Measurements from ENCODE around the gene ZNF276.

ZNF276 gene

GRCh38 chr16:89738072-89738377 lies 16.7 kb downstream of the ZNF276 start:
- no peak for TF ChIP-seq CTCF (conservative IDR thresholded peaks at IDR 0.05)

GRCh38 chr16:89738538-89739317 lies 17.4 kb downstream of the ZNF276 start:
- no peak for TF ChIP-seq CTCF (conservative IDR thresholded peaks at IDR 0.05)
- H3K27ac ChIP-seq = no peak overlapping the region

More at GRCh38 chr16:89738072-89738377, 16.7 kb downstream of the ZNF276 start:
- no peak overlapping the region for H3K27ac ChIP-seq

DNA sequence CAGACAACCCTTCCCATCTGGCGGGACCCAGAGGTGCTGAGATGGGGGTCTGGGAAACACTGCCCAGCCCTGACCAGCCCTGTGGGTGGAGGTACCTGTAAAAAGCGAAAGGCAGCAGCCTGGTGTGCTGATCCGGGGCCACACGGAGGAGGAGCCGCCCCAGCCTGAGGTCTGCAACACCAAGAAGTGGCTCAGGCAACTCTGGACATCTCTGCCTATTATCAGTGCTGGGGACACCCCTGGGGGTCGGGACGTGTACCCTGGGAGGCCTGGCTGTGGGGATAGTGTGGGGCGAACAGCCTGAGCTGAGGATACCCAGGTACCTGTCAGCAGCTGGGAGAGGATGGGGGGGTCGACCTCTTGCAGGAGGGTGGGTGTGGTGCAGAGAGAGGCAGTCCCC lies 18.0 kb downstream of the ZNF276 start:
- TF ChIP-seq CTCF (conservative IDR thresholded peaks at IDR 0.05) = no peak
- H3K27ac ChIP-seq = no peak overlapping the region

DNA sequence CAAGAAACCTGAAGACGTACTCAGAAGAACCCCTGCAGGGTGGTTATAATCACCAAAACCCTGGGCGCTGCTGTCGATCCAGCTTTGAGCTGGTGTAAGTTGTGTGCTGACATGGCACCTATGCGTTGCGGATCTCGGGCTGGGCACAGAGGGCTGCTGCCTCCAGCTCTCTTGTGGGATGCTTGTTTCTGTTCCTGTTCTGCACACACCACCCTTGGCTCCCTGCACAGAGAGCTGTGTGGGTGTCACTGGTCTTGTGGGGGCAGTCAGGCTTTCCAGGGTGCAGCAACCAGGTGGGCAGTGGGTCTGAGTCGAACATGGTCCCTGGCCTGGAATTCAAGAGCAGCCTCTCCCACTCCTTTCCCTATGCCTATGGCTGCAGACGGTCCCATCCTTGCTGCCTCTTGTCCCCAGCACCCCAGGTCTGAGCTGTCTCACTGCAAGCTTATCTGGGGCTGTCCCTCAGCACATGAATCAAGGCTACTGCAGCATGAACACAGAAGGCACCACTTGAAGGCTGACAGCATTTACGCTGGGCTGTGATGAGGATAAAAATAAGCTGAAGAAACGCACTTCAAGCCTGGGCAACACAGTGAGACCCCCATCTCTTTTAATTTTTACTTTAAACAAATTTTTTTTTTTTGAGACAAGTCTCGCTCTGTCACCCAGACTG lies 20.1 kb downstream of the ZNF276 start:
- no peak overlapping the region for H3K27ac ChIP-seq

GRCh38 chr16:89742948-89743347 lies 21.6 kb downstream of the ZNF276 start:
- no peak for TF ChIP-seq CTCF (conservative IDR thresholded peaks at IDR 0.05)
- H3K27ac ChIP-seq = no peak overlapping the region

More for the DNA sequence above, 20.1 kb downstream of the ZNF276 start:
- TF ChIP-seq CTCF (conservative IDR thresholded peaks at IDR 0.05) = no peak

GRCh38 chr16:89744813-89745212 lies 23.5 kb downstream of the ZNF276 start:
- no peak overlapping the region for H3K27ac ChIP-seq
- no peak for TF ChIP-seq CTCF (conservative IDR thresholded peaks at IDR 0.05)

DNA sequence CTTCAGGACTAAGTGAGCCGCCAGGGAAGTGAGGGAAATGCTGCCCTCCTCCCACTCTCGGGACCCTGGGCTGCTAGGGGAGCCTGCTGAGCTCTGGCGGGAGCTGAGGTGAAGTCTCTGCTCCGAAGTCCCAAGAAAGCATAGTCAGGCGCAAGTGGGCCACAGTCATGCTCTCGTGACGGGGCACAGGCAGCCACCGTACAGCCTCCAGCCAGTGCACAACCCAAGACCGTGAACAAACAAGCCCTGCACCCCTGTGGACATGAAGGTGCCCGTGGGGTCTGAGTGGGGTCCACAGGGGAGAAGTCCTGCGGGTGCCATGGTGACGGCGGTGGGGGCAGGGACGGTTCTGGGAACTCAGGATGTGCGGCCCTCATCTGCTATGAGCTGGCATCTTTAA lies 24.7 kb downstream of the ZNF276 start:
- TF ChIP-seq CTCF (conservative IDR thresholded peaks at IDR 0.05) = no peak
- no peak overlapping the region for H3K27ac ChIP-seq
